Measurements from ENCODE around the gene UBALD1. TPM values are rescaled to one million over a fixed set of nuclear protein-coding genes. Genes with fewer than 3 reads are reported as not detected.

Gene UBALD1
- total and polyA plus RNA-seq, 4 donors = 11.1 to 32.3 (median 20.8) TPM

DNA sequence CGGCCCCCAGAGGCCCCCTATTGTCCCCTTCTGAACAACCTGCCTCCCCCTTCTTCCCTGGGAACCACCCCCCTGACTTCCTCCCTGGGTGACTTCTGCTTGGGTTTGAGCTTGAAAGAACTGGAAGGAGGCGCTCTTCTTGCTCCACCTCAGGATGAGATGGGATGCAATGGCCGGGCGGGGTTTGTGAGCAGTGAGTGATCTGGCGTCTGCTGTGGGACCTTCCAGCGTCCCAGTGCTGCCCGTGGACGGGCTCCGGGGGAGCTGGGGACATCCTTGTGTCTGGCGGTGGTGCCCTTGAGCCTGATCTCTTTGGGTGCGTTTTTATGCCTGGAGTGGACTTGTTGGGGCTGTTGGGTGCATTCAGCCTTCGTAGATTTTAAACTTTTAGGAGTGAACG, 21.5 kb upstream of the UBALD1 start:
- WGBS, 2 donors = 91 to 92% methylated on average over 13 of the region's 13 CpGs
- DNase-seq (no peak), ATAC-seq (ENCODE audit: low FRiP score) (no peak)
- Histone ChIP-seq H3K36me3 (ENCODE audit: control insufficient read depth in 1 of 2, insufficient read depth in 2 of 2, low read length in 1 of 2) (no peaks in the 10 kb centered on the region), H3K27ac (ENCODE audit: low read depth in 1 of 2, low read length in 2 of 2) (no peak overlapping the region), H3K4me1 (ENCODE audit: control insufficient read depth in 1 of 2, insufficient read depth in 2 of 2, low read length in 2 of 2) (no peaks in the 10 kb centered on the region), H3K4me3 (ENCODE audit: low read length in 2 of 2) (no peak overlapping the region), H3K27me3 (ENCODE audit: control insufficient read depth in 1 of 2, insufficient read depth in 2 of 2, low read length in 1 of 2) (no peaks in the 10 kb centered on the region), H3K9me3 (ENCODE audit: control insufficient read depth, low read length) (no peaks in the 10 kb centered on the region)
- intact Hi-C loops (cut with DNase I) = no loop called here

DNA sequence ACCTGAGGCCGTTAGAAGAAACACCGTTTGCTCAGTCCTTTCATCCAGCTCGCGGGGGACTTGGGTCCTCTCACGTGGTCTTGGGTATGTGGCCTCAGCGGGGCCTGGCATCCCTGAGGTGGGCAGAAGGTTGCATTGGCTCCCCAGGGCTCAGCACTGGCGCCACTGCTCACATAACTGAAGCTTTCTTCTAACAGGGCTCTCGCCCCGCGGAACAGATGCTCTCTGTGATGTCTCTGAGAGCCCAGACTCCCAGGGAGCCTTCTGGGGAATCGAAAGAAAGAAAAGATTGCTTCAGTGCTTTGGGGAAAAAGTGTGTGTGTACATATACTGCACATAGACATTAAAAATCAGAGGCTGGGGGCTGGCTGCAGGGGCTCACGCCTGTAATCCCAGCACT, 20.1 kb upstream of the UBALD1 start:
- Histone ChIP-seq H3K27ac (ENCODE audit: low read depth in 1 of 2, low read length in 2 of 2) (no peak overlapping the region), H3K4me3 (ENCODE audit: low read length in 2 of 2) (no peak overlapping the region), H3K36me3 (ENCODE audit: control insufficient read depth in 1 of 2, insufficient read depth in 2 of 2, low read length in 1 of 2) (no peaks in the 10 kb centered on the region), H3K4me1 (ENCODE audit: control insufficient read depth in 1 of 2, insufficient read depth in 2 of 2, low read length in 2 of 2) (no peaks in the 10 kb centered on the region), H3K27me3 (ENCODE audit: control insufficient read depth in 1 of 2, insufficient read depth in 2 of 2, low read length in 1 of 2) (no peaks in the 10 kb centered on the region), H3K9me3 (ENCODE audit: control insufficient read depth, low read length) (no peaks in the 10 kb centered on the region)
- 90 to 91% methylated on average over 12 of the region's 12 CpGs for WGBS, 2 donors
- ATAC-seq (ENCODE audit: low FRiP score) = no peak
- no peak for DNase-seq
- intact Hi-C loops (cut with DNase I) = no loop called here

DNA sequence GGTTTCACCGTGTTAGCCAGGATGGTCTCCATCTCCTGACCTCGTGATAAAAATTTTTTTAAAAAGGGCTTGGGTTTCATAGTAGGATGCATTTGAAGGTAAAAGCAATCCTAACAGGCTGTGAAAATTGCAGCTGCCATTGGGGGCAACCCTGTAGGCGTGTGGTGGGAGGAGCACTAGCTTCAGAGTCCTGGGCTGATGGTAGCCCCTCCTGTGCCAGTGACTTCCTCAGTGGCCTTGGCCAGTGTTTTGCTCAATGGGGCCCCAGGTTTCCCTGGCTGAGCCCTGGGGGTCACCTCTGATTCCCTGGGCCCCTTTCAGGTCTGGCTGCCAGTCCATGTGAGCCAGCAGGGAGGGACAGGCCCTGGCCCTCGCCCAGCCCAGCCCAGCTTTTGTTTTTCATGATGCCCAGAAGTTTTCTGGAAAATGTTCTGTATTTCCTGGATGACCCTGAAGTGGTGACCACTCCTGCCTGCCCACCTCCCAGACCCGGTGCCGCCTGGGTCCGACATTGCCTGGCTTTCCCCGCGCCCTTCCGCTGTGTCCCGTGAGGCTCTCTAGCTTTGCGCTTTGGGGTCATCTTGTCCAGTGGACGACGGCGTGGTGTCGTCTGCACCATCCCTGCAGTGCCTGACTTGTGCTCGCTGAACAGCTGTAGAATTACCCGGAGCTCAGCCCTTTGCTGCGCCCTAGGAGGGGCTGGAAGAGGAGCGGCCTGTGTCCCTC, 19.4 kb upstream of the UBALD1 start:
- H3K27ac ChIP-seq (ENCODE audit: low read depth in 1 of 2, low read length in 2 of 2) = no peak overlapping the region
- intact Hi-C loops (cut with DNase I) = no loop called here
- 91 to 93% methylated on average over 20 of the region's 20 CpGs for WGBS, 2 donors
- DNase-seq (no peak), ATAC-seq (ENCODE audit: low FRiP score) (no peak)
- H3K4me3 ChIP-seq (ENCODE audit: low read length in 2 of 2) = no peak overlapping the region
- H3K36me3 ChIP-seq (ENCODE audit: control insufficient read depth in 1 of 2, insufficient read depth in 2 of 2, low read length in 1 of 2) = no peaks in the 10 kb centered on the region
- no peaks in the 10 kb centered on the region for H3K9me3 ChIP-seq (ENCODE audit: control insufficient read depth, low read length)
- no peaks in the 10 kb centered on the region for H3K27me3 ChIP-seq (ENCODE audit: control insufficient read depth in 1 of 2, insufficient read depth in 2 of 2, low read length in 1 of 2)
- H3K4me1 ChIP-seq (ENCODE audit: control insufficient read depth in 1 of 2, insufficient read depth in 2 of 2, low read length in 2 of 2) = no peaks in the 10 kb centered on the region

DNA sequence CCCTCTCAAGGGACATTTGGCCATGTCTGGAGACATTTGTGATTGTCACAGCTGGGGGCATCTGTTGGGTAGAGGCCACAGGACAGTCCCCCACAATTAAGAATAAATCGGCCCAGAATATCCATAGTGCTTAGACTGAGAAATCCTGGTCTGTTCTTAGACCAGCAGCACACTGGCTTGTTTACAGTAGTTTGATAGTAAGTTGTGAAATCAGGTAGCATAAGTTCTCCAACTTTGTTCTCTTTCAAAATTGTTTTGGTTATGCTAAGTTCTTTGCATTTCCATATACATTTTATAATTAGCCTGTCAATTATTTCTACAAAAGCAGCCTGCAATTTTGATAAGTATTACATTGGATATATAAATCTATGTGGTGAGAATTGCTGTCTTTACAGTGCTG, 16.8 kb upstream of the UBALD1 start:
- H3K4me1 ChIP-seq (ENCODE audit: control insufficient read depth in 1 of 2, insufficient read depth in 2 of 2, low read length in 2 of 2) = no peaks in the 10 kb centered on the region
- 94 to 97% methylated on average over 1 of the region's 1 CpG for WGBS, 2 donors
- intact Hi-C loops (cut with DNase I) = no loop called here
- H3K27me3 ChIP-seq (ENCODE audit: control insufficient read depth in 1 of 2, insufficient read depth in 2 of 2, low read length in 1 of 2) = no peaks in the 10 kb centered on the region
- H3K9me3 ChIP-seq (ENCODE audit: control insufficient read depth, low read length) = no peaks in the 10 kb centered on the region
- no peaks in the 10 kb centered on the region for H3K36me3 ChIP-seq (ENCODE audit: control insufficient read depth in 1 of 2, insufficient read depth in 2 of 2, low read length in 1 of 2)
- H3K4me3 ChIP-seq (ENCODE audit: low read length in 2 of 2) = no peak overlapping the region
- H3K27ac ChIP-seq (ENCODE audit: low read depth in 1 of 2, low read length in 2 of 2) = no peak overlapping the region
- ATAC-seq (ENCODE audit: low FRiP score) (no peak), DNase-seq (no peak)

DNA sequence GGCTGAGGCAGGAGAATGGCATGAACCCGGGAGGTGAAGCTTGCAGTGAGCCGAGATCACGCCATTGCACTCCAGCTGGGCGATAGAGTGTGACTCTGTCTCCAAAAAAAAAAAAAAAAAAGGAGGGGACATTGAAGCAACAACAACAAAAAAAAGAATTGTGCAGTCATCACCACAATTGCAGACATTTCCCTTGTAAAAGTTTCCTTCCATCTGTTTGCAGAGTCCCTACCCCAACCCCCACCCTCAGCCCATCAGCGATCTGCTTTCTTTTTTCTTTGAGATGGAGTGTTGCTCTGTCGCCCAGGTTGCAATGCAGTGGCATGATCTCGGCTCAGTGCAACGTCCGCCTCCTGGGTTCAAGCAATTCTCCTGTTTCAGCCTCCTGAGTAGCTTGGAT, 13.6 kb upstream of the UBALD1 start:
- ATAC-seq (ENCODE audit: low FRiP score) (no peak), DNase-seq (no peak)
- H3K9me3 ChIP-seq (ENCODE audit: control insufficient read depth, low read length) = no peaks in the 10 kb centered on the region
- no peaks in the 10 kb centered on the region for H3K27me3 ChIP-seq (ENCODE audit: control insufficient read depth in 1 of 2, insufficient read depth in 2 of 2, low read length in 1 of 2)
- H3K4me1 ChIP-seq (ENCODE audit: control insufficient read depth in 1 of 2, insufficient read depth in 2 of 2, low read length in 2 of 2) = no peaks in the 10 kb centered on the region
- WGBS, 2 donors = 95% methylated on average over 9 of the region's 9 CpGs
- intact Hi-C loops (cut with DNase I) = no loop called here
- no peak overlapping the region for H3K4me3 ChIP-seq (ENCODE audit: low read length in 2 of 2)
- H3K36me3 ChIP-seq (ENCODE audit: control insufficient read depth in 1 of 2, insufficient read depth in 2 of 2, low read length in 1 of 2) = no peaks in the 10 kb centered on the region
- H3K27ac ChIP-seq (ENCODE audit: low read depth in 1 of 2, low read length in 2 of 2) = no peak overlapping the region

DNA sequence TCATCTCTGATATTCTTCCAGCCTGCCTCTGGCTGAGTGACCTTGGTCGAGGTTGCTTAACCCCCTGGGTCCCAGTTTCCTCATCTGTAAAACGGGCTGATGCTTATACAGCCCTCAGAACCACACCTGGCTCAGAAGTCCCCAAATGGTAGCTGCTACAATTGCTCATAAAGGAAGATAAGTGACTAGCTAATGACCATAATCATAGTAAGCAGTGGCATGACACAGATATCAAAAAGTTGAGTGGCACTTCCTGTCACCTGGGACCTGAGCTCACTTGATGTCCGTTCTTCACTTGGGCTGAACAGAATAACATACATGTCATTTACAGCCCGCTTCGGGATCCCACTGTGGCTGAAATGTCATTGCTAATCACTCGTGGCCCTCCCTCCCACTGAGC, 11.7 kb upstream of the UBALD1 start:
- DNase-seq (no peak), ATAC-seq (ENCODE audit: low FRiP score) (no peak)
- H3K4me1 ChIP-seq (ENCODE audit: control insufficient read depth in 1 of 2, insufficient read depth in 2 of 2, low read length in 2 of 2) = no peaks in the 10 kb centered on the region
- intact Hi-C loops (cut with DNase I) = no loop called here
- no peaks in the 10 kb centered on the region for H3K9me3 ChIP-seq (ENCODE audit: control insufficient read depth, low read length)
- H3K27ac ChIP-seq (ENCODE audit: low read depth in 1 of 2, low read length in 2 of 2) = no peak overlapping the region
- no peak overlapping the region for H3K4me3 ChIP-seq (ENCODE audit: low read length in 2 of 2)
- H3K36me3 ChIP-seq (ENCODE audit: control insufficient read depth in 1 of 2, insufficient read depth in 2 of 2, low read length in 1 of 2) = no peaks in the 10 kb centered on the region
- 57 to 61% methylated on average over 6 of the region's 6 CpGs for WGBS, 2 donors
- H3K27me3 ChIP-seq (ENCODE audit: control insufficient read depth in 1 of 2, insufficient read depth in 2 of 2, low read length in 1 of 2) = no peaks in the 10 kb centered on the region

DNA sequence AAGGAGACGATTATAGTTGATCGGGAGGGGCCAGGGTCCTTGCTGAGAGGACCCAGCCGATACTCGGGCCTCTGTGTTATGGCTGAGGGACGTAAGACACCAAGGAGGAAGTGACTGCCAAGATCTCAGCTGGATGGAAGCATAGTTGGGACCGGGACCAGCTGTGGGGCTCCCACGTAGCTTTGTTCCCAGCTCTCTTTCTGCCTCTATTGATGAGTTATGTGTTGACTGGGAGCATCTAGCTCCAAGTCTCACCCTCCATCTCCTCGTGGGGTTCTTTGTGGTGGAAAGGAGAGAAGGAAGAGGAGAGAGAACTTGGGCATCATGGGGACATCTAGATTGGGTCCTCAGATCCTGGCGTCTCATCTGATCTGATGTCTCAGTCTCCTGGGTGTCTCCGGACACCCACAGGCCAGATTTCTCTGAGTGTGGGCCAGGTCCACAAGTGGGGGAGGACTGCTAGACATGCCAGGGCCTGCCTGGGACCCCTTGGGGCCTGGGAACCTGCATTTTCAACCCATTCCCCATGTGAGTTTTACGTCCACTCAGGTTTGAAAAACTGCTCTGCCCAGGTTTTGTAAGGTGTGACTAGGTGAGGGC, 11.0 kb upstream of the UBALD1 start:
- no peak for DNase-seq
- Histone ChIP-seq H3K4me3 (ENCODE audit: low read length in 2 of 2) (peak overlapping the region; percentile 64 to 98), H3K9me3 (ENCODE audit: control insufficient read depth, low read length) (no peaks in the 10 kb centered on the region), H3K27ac (ENCODE audit: low read depth in 1 of 2, low read length in 2 of 2) (no peak overlapping the region), H3K36me3 (ENCODE audit: control insufficient read depth in 1 of 2, insufficient read depth in 2 of 2, low read length in 1 of 2) (no peaks in the 10 kb centered on the region), H3K27me3 (ENCODE audit: control insufficient read depth in 1 of 2, insufficient read depth in 2 of 2, low read length in 1 of 2) (no peaks in the 10 kb centered on the region), H3K4me1 (ENCODE audit: control insufficient read depth in 1 of 2, insufficient read depth in 2 of 2, low read length in 2 of 2) (no peaks in the 10 kb centered on the region)
- 5 to 6% methylated on average over 11 of the region's 11 CpGs for WGBS, 2 donors
- intact Hi-C loops (cut with DNase I) = no loop called here
- no peak for ATAC-seq (ENCODE audit: low FRiP score)

DNA sequence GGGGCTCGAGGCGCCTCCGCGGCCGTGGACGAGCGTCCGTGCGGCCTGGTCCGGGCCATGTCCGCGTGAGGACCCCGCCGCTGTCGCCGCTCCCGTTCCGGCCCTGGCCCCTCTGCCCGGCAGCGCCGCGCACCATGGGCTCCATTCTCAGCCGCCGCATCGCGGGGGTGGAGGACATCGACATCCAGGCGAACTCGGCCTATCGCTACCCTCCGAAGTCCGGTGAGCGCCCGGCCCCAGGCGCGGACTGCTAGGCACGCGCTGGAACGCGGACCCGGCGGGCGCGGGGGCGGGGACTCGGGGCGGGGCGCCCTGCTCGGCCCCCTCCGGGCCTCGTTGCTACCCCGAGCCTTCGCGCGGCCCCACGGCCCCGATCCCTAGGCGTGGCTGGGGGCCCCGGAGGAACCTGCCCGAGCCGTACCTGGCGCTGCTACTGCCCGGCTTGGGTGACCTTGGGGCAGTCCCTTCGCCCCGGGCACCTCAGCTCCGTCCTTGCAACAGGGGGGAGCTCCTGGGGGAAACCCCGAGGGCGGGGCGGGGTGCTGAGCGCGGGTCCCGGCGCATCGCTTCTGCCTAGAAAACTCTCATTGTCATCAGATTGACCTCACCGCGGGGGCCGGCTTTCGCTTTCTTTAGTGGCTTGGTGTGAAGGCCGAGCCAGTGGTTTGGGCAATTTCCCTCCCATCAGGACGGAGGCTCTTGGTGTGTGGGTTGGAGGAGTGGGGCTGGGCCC, 10.3 kb upstream of the UBALD1 start:
- Histone ChIP-seq H3K27me3 (ENCODE audit: control insufficient read depth in 1 of 2, insufficient read depth in 2 of 2, low read length in 1 of 2) (no peaks in the 10 kb centered on the region), H3K4me3 (ENCODE audit: low read length in 2 of 2) (peak overlapping the region; percentile 64 to 98), H3K4me1 (ENCODE audit: control insufficient read depth in 1 of 2, insufficient read depth in 2 of 2, low read length in 2 of 2) (no peaks in the 10 kb centered on the region), H3K36me3 (ENCODE audit: control insufficient read depth in 1 of 2, insufficient read depth in 2 of 2, low read length in 1 of 2) (no peaks in the 10 kb centered on the region), H3K27ac (ENCODE audit: low read depth in 1 of 2, low read length in 2 of 2) (peak overlapping the region in 1 of 2 donors; percentile 45), H3K9me3 (ENCODE audit: control insufficient read depth, low read length) (no peaks in the 10 kb centered on the region)
- peak; percentile 44 for ATAC-seq (ENCODE audit: low FRiP score)
- WGBS, 2 donors = 0% methylated on average over 48 to 80 of the region's 80 CpGs
- intact Hi-C loops (cut with DNase I) = loop anchor here in 1 of 2 donors (1.0 kb wide), 1 partner anchor 9 kb away; no protein-coding TSS in a partner anchor
- peak; percentile 86 to 91 for DNase-seq

Measured in aorta (tissue), 5 donors.